AG04449 (cell line): ENCODE data around the gene COBL.

Experiments used
- CTCF ChIA-PET: fragments of 350-600 bp; formaldehyde crosslinking; extraction: SDS; loops from one replicate; lab custom pipeline; 2021; ENCODE audit warnings: antibody characterized with exemption; lab: Yijun Ruan, JAX
- POLR2A ChIA-PET: fragments of 400-600, 350-600 bp; formaldehyde crosslinking; extraction: SDS; loops from one replicate; lab custom pipeline; 2020; ENCODE audit warnings: antibody characterized with exemption, inconsistent platforms; lab: Yijun Ruan, JAX
- DNase-seq: peaks from one replicate; pipeline ENCODE4 v3.0.0-alpha.2; 2010; ENCODE audit warnings: low read depth, low spot score
- H3K4me3 ChIP-seq: 2 replicates; pipeline ENCODE4 v1.5.1; 2011; ENCODE audit warnings: low read depth, mild to moderate bottlenecking, control low read depth, low read length
- TF ChIP-seq, protein P1 (sequence below): IDR thresholded peaks from one replicate; pipeline ENCODE4 v1.5.1; 2011; ENCODE audit warnings: mild to moderate bottlenecking, moderate library complexity, low read length, control low read depth, inconsistent platforms; ENCODE audit not compliant: insufficient read depth; ENCODE audit errors: missing control alignments

COBL gene

DNA sequence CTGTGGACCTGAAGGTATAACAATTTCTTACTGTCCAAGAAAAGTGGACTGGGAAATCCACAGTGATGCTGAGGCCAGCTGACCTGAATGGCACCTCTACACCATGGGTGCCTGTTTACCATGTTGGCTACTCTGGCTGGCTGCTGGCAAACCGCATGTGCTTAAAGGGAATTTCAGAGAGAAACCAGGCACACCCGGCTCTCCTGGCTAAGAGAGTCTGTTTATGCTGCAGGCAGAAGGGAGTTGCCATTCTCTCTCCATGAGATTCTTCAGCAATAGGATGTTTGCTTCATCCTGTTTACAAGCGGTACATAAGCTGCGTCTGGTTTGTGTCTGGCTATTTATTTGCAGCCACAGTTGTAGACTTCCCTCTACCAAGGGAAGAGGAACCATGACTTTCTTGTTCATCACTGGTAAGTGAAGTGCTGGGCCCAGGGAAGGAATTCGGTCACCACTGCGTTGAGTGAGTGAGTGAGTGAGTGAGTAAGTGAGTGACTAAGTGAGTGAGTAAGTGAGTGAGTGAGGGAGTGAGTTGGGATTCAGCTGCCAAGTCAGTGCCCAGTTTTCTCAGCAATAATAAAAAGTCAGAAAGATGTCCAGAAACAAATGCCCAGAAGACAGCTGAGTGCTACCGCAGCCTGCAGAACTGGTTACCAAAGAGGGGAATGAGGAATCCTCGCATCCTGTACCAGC is 90.4 kb downstream of the COBL start:
- POLR2A ChIA-PET = no interaction called here
- TF ChIP-seq, protein P1, sequence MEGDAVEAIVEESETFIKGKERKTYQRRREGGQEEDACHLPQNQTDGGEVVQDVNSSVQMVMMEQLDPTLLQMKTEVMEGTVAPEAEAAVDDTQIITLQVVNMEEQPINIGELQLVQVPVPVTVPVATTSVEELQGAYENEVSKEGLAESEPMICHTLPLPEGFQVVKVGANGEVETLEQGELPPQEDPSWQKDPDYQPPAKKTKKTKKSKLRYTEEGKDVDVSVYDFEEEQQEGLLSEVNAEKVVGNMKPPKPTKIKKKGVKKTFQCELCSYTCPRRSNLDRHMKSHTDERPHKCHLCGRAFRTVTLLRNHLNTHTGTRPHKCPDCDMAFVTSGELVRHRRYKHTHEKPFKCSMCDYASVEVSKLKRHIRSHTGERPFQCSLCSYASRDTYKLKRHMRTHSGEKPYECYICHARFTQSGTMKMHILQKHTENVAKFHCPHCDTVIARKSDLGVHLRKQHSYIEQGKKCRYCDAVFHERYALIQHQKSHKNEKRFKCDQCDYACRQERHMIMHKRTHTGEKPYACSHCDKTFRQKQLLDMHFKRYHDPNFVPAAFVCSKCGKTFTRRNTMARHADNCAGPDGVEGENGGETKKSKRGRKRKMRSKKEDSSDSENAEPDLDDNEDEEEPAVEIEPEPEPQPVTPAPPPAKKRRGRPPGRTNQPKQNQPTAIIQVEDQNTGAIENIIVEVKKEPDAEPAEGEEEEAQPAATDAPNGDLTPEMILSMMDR = no peak
- CTCF ChIA-PET = no interaction called here
- H3K4me3 ChIP-seq = no peak overlapping the region
- no peak for DNase-seq

GRCh38 chr7:51224811-51225595 is 91.6 kb downstream of the COBL start:
- no peak for DNase-seq
- TF ChIP-seq, protein P1 = no peak
- no peak overlapping the region for H3K4me3 ChIP-seq
- ChIA-PET POLR2A (no interaction called here), CTCF (no interaction called here)

DNA sequence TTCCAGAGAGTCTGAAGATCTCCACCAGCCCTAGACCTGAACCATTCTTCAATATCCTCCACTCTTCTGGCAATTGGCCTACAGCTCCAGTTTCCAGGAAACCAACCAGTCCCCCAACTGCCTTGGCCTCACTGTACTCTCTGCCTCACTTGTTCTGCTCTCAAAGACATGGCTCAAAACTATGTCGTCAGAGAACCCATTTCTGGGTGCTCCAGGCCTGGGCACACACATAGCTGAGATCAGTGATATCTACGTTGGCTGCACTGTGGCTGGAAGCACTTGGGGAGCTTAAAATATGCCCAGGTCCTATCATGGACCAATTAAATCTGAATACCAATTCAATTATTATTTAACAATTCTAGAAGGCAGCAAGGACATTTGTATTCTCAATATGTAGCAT is 93.1 kb downstream of the COBL start:
- TF ChIP-seq, protein P1 = no peak
- CTCF ChIA-PET = no interaction called here

GRCh38 chr7:51222916-51223315 is 93.7 kb downstream of the COBL start:
- H3K4me3 ChIP-seq = no peak overlapping the region
- TF ChIP-seq, protein P1 = no peak
- CTCF ChIA-PET = no interaction called here
- no peak for DNase-seq
- POLR2A ChIA-PET = no interaction called here

More for the DNA sequence above, 93.1 kb downstream of the COBL start:
- H3K4me3 ChIP-seq = no peak overlapping the region
- POLR2A ChIA-PET = no interaction called here
- no peak for DNase-seq

DNA sequence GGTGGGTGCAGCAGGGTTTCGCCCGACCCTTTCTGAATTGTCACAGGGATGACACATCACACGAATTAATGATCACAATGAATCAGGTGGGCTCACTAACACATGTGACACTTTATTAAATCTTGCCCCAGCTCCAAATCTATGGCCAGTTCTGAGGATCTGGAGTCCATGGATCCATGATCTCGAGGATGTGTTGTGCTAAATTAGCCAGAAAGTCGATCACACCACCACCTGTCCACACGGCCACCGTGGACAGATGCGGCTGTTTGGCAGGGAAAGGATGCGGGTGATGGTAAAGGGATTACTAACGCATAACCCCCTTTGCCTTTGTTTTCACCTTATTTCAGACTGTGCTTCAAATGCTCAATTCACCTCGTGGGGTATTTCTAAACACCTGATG is 96.4 kb downstream of the COBL start:
- H3K4me3 ChIP-seq = no peak overlapping the region
- no peak for DNase-seq
- ChIA-PET POLR2A (no interaction called here), CTCF (no interaction called here)
- TF ChIP-seq, protein P1 = no peak

- POLR2A ChIA-PET = no interaction called here
- no peak overlapping the region for H3K4me3 ChIP-seq
- CTCF ChIA-PET = no interaction called here
- DNase-seq = no peak
- TF ChIP-seq, protein P1 = no peak
These were observed 97.2 kb downstream of the COBL start for GRCh38 chr7:51219261-51219988.
